GM19395 (cell line): ENCODE measurements around the gene CFAP299.

Experiments
- ATAC-seq: cut with Tn5 transposase; IDR thresholded peaks from one replicate; pipeline ENCODE4 v1.9.1; 2021; ENCODE audit warnings: mild to moderate bottlenecking, moderate library complexity; ENCODE audit not compliant: unreplicated experiment

Gene CFAP299

DNA sequence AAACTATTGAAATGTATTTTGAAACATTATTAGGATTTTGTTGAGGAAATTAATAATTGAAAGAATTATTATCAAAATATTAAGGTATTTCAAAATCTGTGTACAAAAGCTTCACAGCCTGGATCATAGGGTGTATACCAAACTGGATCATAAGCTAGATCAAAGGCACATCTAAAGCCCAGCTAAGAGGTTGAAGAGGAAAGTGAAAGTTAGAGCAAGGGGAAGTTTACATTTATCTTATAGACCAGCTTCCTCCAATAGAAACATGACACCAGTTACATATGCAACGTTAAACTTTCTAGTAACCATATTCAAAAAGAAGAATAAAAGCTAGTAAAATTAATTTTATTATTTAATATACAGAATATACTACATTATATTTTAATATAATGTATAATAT, 467.8 kb downstream of the CFAP299 start:
- ATAC-seq = no peak

DNA sequence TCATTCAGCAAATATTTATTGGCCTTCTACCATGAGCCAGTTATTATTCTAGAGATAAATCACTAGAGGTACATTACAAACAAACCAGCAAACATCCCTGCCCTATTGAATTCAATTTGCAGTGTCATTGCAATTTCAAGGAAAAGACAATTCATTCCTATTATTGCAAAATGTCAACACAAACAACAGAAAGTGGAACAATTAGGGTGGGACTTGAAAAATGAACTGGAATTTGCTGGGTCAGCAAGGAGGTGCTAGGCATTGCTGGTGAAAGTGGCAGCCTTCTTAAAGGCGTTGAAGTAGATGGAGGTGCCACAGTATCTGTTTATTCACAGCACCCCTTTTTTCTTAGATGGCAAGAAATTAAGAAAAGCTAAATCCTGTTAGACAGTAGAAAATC, 470.9 kb downstream of the CFAP299 start:
- ATAC-seq = no peak

DNA sequence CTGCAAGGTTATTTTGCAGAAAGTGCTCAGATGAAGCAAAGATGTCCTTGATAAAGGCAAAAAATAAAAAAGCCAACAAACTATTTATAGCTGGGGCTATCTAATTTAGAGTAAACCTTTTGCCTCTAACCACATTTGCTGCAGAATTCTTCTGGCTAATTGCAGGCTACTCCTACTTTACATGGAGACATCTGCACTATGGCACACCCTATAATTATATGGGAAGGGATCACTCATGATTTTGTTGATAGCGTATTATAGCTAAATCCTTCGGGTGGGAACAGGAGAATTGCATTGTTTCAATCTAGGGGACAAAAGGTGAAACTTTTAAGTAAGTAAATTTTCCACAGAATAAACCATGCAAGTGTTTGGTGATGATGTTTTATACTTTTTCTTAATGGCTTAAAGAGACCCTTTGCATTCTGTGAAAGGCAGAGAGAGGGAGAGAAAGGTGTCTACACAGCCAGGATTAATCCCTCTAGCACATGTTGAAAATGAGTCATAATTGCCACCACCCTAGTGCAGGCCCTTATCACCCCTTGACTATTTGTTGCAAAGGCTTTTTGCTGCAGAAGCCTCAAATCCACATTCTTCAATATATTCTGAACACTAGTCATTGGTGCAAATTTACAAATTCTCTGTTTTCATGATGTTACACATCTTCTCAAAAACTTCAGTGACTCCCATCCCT, 473.7 kb downstream of the CFAP299 start:
- no peak for ATAC-seq

GRCh38 chr4:80811406-80811805, 475.9 kb downstream of the CFAP299 start:
- ATAC-seq = no peak

DNA sequence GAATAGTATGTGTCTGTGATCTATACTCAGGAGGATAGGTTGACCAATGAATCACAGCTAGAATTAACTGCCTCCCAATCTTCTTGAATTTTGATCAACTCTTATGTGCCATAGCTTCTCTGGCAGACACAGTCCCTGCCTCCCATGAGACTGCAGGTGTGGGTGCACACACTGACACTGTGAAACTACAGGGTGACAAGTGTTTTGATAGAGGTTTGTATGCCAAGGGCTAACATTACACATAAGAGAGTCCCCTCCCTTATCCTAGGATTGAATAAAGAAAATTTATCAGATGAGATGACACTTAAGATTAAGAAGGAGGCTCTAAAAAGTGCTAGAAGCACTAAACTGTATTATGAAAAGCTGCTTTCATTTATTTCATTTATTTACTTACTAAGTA, 476.6 kb downstream of the CFAP299 start:
- ATAC-seq = no peak

- no peak for ATAC-seq
Observed at GRCh38 chr4:80814266-80814665, 478.7 kb downstream of the CFAP299 start.

GRCh38 chr4:80831383-80832361, 496.1 kb downstream of the CFAP299 start:
- ATAC-seq = no peak

- ATAC-seq = no peak
Observed at GRCh38 chr4:80839281-80839680, 503.8 kb downstream of the CFAP299 start.

DNA sequence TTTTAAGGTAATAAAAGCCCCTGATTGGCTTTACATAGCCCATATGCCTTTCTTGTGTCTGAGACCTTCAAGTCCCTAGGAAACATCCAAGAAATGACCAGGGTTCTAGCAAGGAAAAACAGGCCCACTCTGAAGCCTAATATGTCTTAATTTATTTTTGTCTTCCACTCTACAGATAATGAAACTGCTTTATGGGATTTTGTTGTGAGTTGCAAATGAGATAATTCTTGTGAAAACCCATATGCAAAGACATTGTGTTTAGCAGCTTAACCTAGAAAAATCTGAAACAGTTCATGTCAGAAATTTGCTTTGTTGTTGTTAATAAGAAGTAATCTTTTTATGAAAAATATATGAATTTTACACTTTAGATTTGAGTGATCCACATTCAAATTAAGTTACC, 504.3 kb downstream of the CFAP299 start:
- ATAC-seq = no peak

GRCh38 chr4:80840396-80840795, 504.9 kb downstream of the CFAP299 start:
- no peak for ATAC-seq

DNA sequence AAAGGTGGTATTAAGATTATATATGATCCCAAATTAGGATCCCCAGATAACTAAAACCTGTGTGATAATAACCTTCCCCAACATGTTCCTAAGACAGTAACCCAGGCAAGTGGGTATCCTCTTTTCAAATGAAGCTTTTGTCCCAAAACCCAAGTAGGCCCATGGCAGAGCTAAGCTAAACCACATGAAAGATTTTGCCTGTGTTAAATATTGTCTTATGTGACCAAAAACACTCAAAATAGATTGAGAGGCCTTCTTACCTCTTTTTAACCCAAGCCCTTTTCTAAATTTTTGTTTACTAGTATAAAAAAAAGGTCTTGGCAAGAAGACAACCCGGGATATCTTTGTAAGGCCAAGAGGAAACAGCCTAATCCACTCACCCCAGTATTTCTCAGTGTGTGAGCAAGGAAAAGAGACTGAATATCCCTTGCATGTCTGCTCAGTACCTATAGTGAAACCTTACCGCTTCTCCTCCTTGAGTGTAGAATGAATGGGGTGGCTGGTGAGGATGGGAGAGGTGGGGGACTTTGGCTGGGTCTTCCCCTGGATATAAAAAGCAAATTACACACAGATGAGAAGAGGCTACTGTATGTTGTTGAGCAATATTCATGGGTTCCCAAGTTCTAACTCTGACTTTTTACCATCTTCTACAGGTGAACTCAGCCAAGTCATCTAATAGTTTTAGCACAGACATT, 506.2 kb downstream of the CFAP299 start:
- ATAC-seq = peak; percentile 53

GRCh38 chr4:80846210-80846609, 510.7 kb downstream of the CFAP299 start:
- ATAC-seq = no peak

DNA sequence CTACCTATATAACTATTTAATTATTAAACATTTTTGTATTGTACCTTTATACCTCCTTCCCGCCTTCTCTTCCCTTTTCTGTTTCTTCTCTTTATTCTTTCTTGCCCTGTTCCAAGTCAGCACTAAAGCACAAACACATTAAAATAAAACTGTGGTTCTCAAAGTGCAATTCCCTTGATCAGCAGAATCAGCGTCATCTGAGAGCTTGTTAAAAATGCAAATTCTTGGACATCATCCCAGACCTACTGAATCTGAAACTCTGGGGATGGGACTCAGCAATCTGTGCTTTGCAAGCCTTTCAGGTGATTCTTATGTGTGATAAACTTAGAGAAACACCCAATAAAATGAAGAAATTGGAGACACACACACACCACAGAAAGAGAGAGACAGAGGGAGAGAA, 516.5 kb downstream of the CFAP299 start:
- ATAC-seq = no peak

DNA sequence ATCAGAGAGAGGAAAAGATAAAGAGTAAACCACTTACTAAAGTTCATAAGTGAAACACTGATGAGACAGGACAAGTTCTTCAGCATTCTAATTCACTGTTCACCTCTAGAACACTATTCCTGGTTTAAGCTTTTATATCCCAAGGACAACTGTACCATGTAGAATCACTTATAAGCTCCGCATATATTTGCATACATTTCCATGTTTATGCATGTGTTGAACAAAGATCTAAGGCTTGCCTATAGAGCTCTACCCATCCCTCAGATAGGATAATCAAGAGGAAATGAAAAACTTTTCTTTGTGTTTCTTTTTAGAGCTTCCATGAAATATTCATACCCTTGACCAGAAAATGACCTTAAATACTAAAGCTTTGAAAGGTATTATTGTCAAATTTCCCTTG, 538.0 kb downstream of the CFAP299 start:
- no peak for ATAC-seq

GRCh38 chr4:80874979-80875378, 539.4 kb downstream of the CFAP299 start:
- no peak for ATAC-seq

DNA sequence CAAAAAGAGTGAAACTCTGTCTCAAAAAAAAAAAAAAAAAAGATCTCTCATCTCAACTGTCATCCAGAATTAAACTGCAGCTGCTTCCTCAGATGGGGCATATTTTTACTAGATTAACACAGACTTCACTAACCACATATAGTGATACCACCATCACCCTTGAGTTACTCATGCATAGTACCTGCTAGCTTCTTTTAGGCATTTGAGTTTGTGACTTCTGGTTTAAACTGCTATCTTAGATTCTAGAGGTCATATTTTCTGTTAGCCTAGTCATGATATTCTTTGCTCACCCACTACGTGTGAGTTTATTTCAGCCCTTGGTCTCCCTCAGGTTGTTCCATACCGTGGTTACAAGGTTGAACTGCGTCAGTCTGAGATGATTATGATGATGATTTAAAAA, 540.1 kb downstream of the CFAP299 start:
- peak; percentile 95 for ATAC-seq

- ATAC-seq = peak; percentile 78
Observed at GRCh38 chr4:80876810-80877209, 541.3 kb downstream of the CFAP299 start.

- ATAC-seq = no peak
Observed at GRCh38 chr4:80878218-80878617, 542.7 kb downstream of the CFAP299 start.

GRCh38 chr4:80897537-80898303, 562.2 kb downstream of the CFAP299 start:
- ATAC-seq = peak; percentile 84

DNA sequence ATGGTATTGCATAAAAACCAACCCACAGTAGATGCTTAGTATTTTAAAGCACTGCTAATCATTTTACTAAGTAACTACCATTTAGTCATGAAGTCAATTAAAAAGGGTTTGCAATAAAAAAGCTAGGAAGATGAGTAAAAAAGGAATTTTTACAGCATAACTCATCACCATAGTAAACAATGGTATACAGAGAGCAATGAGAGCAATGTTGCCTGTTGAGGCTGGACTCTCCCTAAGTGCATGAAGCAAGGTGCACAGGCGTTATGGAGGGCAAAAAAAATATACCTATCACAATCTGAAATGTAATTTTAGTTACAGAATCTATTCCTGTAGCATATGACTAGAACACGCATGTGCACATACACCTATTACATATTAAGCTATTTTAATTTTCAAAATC, 565.4 kb downstream of the CFAP299 start:
- ATAC-seq = no peak

GRCh38 chr4:80903020-80903419, 567.5 kb downstream of the CFAP299 start:
- ATAC-seq = no peak
